Fibroblast of skin of right biceps (primary cell): Measurements from ENCODE around the gene RGS6.

Experiments
- DNase-seq: peaks from one replicate; pipeline ENCODE4 v3.0.0-alpha.2; 2013

Gene RGS6

GRCh38 chr14:72089625-72090024 lies 157.4 kb downstream of the RGS6 start:
- no peak for DNase-seq

GRCh38 chr14:72094844-72095582 lies 162.8 kb downstream of the RGS6 start:
- no peak for DNase-seq

DNA sequence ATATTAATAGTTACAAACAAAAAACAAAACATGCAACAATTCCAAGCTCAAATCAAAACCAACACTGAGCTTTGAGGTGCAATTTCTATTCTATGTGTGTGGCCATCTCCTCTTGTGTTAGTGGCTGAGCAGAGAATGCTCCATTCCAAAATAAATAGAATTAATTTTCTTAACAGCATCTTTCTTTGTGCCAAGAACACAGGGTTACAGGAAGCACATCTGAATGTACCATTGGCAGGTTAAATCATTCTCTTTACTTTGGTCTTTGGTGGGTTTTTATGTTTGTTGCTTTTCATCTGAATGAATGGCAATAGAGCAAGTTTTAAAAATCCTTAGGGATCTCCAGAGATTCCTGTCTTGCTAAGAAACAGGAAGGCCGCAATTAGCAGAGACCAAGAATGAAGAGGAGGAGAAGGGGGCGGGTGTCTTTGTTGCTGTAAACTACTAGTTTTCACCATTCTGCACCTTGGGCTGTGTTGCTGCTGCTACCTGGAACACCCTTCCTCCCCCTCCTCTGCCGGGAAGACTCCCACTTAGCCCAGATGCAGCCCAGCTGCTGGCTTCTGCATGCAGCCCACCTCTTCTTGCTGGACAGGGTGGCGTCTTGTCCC lies 165.0 kb downstream of the RGS6 start:
- no peak for DNase-seq

GRCh38 chr14:72098210-72098609 lies 166.0 kb downstream of the RGS6 start:
- no peak for DNase-seq

DNA sequence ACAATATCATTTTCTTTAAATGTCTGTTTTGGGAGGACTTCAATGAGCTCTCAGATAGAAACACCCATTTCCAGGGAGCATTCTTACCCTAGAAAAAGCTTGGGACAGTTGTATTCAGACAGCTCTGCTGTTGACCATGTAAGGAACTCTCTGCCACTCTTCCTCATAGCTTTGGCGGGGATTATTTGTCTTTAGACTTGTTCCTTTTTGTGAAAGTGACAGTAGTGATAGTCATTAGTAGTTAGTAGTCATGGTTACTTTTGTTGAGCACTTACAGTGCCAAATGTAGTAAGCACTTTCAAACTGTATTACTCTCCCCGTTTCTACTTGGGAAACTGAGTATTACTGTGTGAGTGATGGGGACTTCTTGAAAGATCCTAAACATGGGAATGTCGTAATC lies 167.3 kb downstream of the RGS6 start:
- DNase-seq, result no peak

- no peak for DNase-seq
Measured at GRCh38 chr14:72104011-72104613, 171.9 kb downstream of the RGS6 start.

DNA sequence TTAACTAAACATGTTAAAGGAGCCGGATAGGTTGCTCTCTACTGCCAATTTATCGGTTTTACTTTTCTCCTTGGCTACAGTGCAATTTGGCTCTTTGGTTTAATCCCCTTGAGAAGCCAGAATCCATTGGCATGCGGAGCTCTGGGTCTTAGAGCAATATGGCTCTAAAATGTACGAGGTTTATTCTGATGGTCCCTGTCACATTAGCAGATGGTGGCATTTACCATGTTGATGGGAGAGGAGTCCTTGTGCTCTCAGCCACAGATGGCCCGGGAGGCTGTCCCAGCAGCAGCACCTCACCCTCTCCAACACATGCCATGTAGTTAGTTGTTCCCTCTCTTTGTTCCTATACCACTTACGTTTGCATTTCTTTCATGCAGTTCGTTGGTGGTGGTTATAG lies 179.7 kb downstream of the RGS6 start:
- DNase-seq, result no peak

GRCh38 chr14:72118841-72119240 lies 186.6 kb downstream of the RGS6 start:
- DNase-seq, result no peak

DNA sequence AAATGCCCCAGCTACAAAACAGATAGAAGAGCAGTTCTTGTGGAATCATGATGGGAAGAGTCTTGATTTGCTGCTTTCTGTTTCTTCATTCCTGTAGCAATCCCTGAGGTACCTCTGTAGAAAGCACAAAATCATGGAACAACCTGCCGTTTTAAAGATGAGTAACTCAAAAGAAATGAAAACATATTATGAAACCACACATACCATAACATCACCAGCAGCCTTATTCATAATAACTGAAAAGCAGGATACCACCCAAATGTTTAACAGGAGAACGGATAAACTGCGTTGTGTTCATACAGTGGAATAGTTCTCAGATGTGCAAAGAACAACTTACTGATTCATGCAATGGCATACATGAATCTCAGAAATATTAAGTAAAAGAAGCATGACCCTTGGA lies 188.1 kb downstream of the RGS6 start:
- no peak for DNase-seq

- DNase-seq, result no peak
Measured at GRCh38 chr14:72123755-72124154, 191.5 kb downstream of the RGS6 start.

GRCh38 chr14:72124171-72124570 lies 191.9 kb downstream of the RGS6 start:
- DNase-seq, result no peak

DNA sequence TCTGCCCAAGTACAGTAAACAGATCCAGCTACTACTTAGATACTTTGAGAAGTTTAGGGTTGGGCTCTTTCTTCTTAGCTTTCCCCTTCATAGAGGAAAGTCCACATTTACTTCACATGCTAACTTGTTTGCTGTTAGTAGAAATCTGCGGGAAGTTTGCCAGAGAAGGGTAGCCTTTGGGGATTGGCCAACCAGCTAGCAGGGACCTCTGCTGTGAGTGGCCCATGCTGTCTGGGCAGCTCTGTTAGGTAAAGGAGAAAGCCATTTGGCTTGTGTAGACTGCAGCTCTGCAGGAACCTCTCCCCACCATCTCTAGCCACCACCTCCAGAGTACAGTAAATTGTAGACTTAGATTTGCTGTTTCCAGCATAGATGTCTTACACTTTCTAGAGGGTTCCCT lies 193.9 kb downstream of the RGS6 start:
- no peak for DNase-seq

GRCh38 chr14:72126561-72126960 lies 194.3 kb downstream of the RGS6 start:
- no peak for DNase-seq

DNA sequence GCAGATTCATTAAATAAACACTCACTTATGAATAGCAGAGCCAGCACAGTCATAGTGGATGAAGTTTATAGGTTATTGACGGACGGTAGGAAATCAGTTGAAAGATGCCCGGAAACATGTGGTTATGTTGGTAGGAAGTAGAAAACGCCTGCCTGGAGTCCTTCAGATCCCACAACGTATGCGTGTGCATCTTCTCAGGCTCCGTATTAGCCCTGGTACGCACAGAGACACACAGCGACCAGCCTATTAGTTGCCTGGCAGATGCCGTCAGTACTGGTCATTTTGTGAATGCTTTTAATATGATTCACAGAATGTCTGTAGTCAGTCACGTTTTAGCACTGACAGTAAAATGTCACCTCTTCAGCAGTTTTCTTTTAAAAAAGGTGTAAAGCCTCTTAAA lies 196.4 kb downstream of the RGS6 start:
- no peak for DNase-seq

DNA sequence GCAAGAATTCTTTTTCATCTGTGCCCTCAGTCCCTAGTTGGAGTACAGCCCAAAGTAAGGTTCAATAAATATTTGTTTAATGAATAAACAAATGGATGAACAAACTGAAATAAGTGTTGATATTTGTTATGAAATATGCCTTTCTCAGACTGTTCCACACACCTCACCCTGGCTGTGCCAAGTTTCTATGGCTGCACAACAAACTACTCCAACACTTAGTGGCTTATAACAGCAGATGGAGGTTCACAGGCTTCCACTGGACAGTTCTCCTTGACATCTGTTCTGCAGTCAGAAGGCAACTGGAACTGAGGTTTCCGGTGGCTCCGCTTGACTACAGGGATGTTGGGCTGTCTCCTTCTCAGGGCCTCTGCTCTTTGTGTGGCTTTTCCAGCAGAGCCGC lies 197.1 kb downstream of the RGS6 start:
- no peak for DNase-seq

DNA sequence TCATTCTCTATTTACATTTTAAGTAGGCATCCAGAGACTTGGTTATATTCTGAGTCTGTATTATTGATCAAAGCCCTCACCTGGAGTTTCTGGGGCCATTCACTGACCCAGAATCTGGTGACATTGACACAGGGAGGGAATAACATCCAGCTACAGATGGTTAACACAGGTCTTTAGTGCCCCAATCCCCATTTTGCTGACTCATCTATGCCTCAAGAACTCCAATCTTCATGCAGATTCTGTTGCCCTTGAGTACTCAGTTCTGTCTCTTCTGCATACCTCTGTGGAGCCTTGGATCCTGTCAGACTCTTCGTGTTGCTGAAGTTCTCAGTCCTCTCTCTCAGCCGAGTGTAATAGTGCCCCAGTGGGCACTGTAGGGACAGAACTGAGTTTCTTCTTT lies 208.9 kb downstream of the RGS6 start:
- no peak for DNase-seq

GRCh38 chr14:72142328-72142727 lies 210.1 kb downstream of the RGS6 start:
- no peak for DNase-seq

GRCh38 chr14:72146241-72146640 lies 214.0 kb downstream of the RGS6 start:
- DNase-seq, result no peak

- no peak for DNase-seq
Measured at GRCh38 chr14:72154645-72155378, 222.6 kb downstream of the RGS6 start.

GRCh38 chr14:72155379-72155993 lies 223.3 kb downstream of the RGS6 start:
- DNase-seq, result no peak

- DNase-seq, result no peak
Measured at GRCh38 chr14:72164420-72165228, 232.4 kb downstream of the RGS6 start.

DNA sequence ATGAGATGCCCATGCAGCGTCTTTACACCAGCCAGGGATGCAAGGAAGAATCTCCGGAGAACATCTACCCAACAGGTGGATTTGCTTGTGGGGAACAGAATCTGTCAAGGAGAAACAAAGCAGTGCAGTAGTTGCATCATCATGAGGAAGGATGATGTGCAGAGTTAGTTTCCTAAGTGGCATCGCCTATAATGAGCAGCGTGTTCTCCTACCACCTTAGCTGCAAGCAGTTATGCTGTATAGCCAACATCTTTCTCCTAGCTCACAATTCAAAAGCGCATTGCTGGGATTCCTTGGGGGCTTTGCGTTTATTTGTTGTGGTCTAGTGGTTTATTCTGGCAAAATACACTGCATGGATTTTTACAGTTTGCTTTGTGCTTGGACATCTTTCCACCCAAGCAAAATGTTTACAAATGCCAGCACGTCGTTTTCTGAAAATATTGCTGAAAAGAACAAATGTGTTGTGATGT lies 233.0 kb downstream of the RGS6 start:
- DNase-seq, result no peak
